B cell (primary cell): ENCODE measurements around the gene PLEKHJ1. TPM values are rescaled to one million over a fixed set of nuclear protein-coding genes. Genes with fewer than 3 reads are reported as not detected.

ENCODE experiments used
- ATAC-seq: fragments of 200-7000 bp; cut with Tn5 transposase; one replicate; pipeline ENCODE4 v1.10.0; 2021; ENCODE audit warnings: low read depth, mild to moderate bottlenecking, moderate number of reproducible peaks, moderate library complexity
- CTCF ChIA-PET: fragments of 350-600 bp; sonication (Branson Sonifier 250); formaldehyde crosslinking; loops from one replicate; lab custom pipeline; 2021; ENCODE audit warnings: antibody characterized with exemption, inconsistent platforms; lab: Charles Lee
- POLR2A ChIA-PET: fragments of 350-600 bp; sonication (Branson Sonifier 250); formaldehyde crosslinking; loops from one replicate; lab custom pipeline; 2021; ENCODE audit warnings: antibody characterized with exemption; lab: Charles Lee
- DNase-seq: peaks from one replicate; pipeline ENCODE4 v3.0.0; 2013
- H2AFZ ChIP-seq: 2 replicates; pipeline ENCODE4 v1.6.1; 2012; ENCODE audit warnings: mild to moderate bottlenecking, low read depth, low read length; ENCODE audit not compliant: insufficient read depth, poor library complexity, severe bottlenecking
- H3K27ac ChIP-seq, 2 donors: 1 replicate in 1 of 2; 2 replicates in 1 of 2; pipeline ENCODE4 v1.5.1; 2012 to 2013; ENCODE audit warnings: low read length in 2 of 2, mild to moderate bottlenecking in 2 of 2, moderate library complexity in 1 of 2
- H3K27me3 ChIP-seq, 4 experiments: fragments of 200-600 bp in 1 of 4; sonication (generic) in 1 of 4; replicated peaks in 1 of 4; 1 replicate in 2 of 4; 2 replicates in 2 of 4; pipeline versions ENCODE4 v1.6.1 to v1.7.0; 2013 to 2016; ENCODE audit warnings: low read length in 3 of 4, mild to moderate bottlenecking in 2 of 4, mixed read lengths in 1 of 4, moderate library complexity in 1 of 4; ENCODE audit not compliant: insufficient read depth in 4 of 4, control insufficient read depth in 3 of 4; ENCODE audit errors: control extremely low read depth in 1 of 4
- H3K36me3 ChIP-seq, 2 experiments: replicated peaks in 1 of 2; 1 replicate in 1 of 2; 2 replicates in 1 of 2; pipeline versions ENCODE4 v1.6.1 to v1.7.1; 2013; ENCODE audit warnings: low read length in 1 of 2; ENCODE audit not compliant: insufficient read depth in 2 of 2, control insufficient read depth in 1 of 2; ENCODE audit errors: control extremely low read depth in 1 of 2, extremely low read depth in 1 of 2
- H3K4me1 ChIP-seq, 2 donors: fragments of 200-600 bp in 1 of 2; sonication (generic) in 1 of 2; 1 replicate in 1 of 2; 2 replicates in 1 of 2; pipeline versions ENCODE4 v1.5.1 to v1.6.1; 2013 to 2017; ENCODE audit warnings: low read length in 2 of 2; ENCODE audit not compliant: control insufficient read depth in 2 of 2, insufficient read depth in 2 of 2
- H3K4me2 ChIP-seq: replicated peaks from 2 replicates; pipeline ENCODE3; 2012; ENCODE audit warnings: mild to moderate bottlenecking, low read depth, low read length; ENCODE audit not compliant: poor library complexity, severe bottlenecking
- H3K4me3 ChIP-seq, 5 experiments: fragments of 200-600 bp in 1 of 5; sonication (generic) in 1 of 5; 1 replicate in 3 of 5; 2 replicates in 2 of 5; pipeline versions ENCODE4 v1.5.1 to v1.7.0; 2011 to 2016; ENCODE audit warnings: low read length in 4 of 5, mild to moderate bottlenecking in 4 of 5, low read depth in 2 of 5, control low read depth in 1 of 5, moderate library complexity in 1 of 5; ENCODE audit not compliant: insufficient read depth in 1 of 5; ENCODE audit errors: control extremely low read depth in 1 of 5, extremely low read depth in 1 of 5
- H3K79me2 ChIP-seq: fragments of 200-600 bp; sonication (generic); one replicate; pipeline ENCODE4 v1.6.0; 2016; ENCODE audit warnings: low read length; ENCODE audit not compliant: control insufficient read depth, insufficient read depth
- H3K9ac ChIP-seq: fragments of 200-600 bp; sonication (generic); 2 replicates; pipeline ENCODE4 v1.6.1; 2017; ENCODE audit warnings: mild to moderate bottlenecking, low read length, moderate library complexity
- H3K9me3 ChIP-seq, 3 donors: one replicate each; pipeline versions ENCODE4 v1.6.1 to v1.7.1; 2013; ENCODE audit warnings: low read length in 2 of 3; ENCODE audit not compliant: control insufficient read depth in 2 of 3, insufficient read depth in 1 of 3; ENCODE audit errors: control extremely low read depth in 1 of 3
- H4K20me1 ChIP-seq: 2 replicates; pipeline ENCODE4 v1.6.0; 2012; ENCODE audit warnings: mild to moderate bottlenecking, low read length; ENCODE audit not compliant: insufficient read depth, control insufficient read depth, poor library complexity, severe bottlenecking
- H3K27ac Mint-ChIP-seq: one replicate; pipeline ENCODE4 v1.8.0; 2021; ENCODE audit warnings: mixed read lengths
- H3K27me3 Mint-ChIP-seq: one replicate; pipeline ENCODE4 v1.8.0; 2021; ENCODE audit warnings: mixed read lengths
- H3K4me1 Mint-ChIP-seq: one replicate; pipeline ENCODE4 v1.8.0; 2021; ENCODE audit warnings: mixed read lengths
- H3K4me3 Mint-ChIP-seq: one replicate; pipeline ENCODE4 v1.8.0; 2021; ENCODE audit warnings: mixed read lengths
- H3K9me3 Mint-ChIP-seq: one replicate; pipeline ENCODE4 v1.8.0; 2022; ENCODE audit warnings: mixed read lengths; ENCODE audit not compliant: insufficient read depth
- EZH2 ChIP-seq: IDR thresholded peaks from 2 replicates; pipeline ENCODE4 v1.6.1; 2012; ENCODE audit warnings: borderline replicate concordance, low read depth, mild to moderate bottlenecking, moderate library complexity, low read length; ENCODE audit not compliant: insufficient read depth, poor library complexity, severe bottlenecking
- WGBS: methylation state at CpG from one replicate; pipeline ENCODE4 v1.1.5; 2013; ENCODE audit warnings: missing lambda C conversion rate; ENCODE audit not compliant: insufficient coverage; 5-methylcytosine and 5-hydroxymethylcytosine counted together
- intact Hi-C: fragments of 100-400 bp; cut with micrococcal nuclease; formaldehyde crosslinking; loops from one replicate; pipeline ENCODE4 v1.10.0; 2022
- polyA plus RNA-seq: library from polyadenylated mRNA; depleted of rRNA; stranded (reverse); fragments of >200 nt; gene quantifications from 2 replicates; pipeline ENCODE4 v1.2.3, GENCODE V29; 2012
- total RNA-seq, 2 donors: library from RNA; stranded (reverse); fragments of 120-200 nt in 1 of 2; gene quantifications; 1 replicate in 1 of 2; 2 replicates in 1 of 2; pipeline versions ENCODE4 v1.2.3 to v1.2.4, GENCODE V29; 2013 to 2022
- TF ChIP-seq, protein P1 (sequence below): fragments of 200-600 bp; IDR thresholded peaks from one replicate; pipeline ENCODE4 v1.8.0; 2022; ENCODE audit warnings: antibody characterized with exemption, mild to moderate bottlenecking

Gene PLEKHJ1
- total and polyA plus RNA-seq, 2 donors (not counting 1 experiment from before 2014, with no cell fraction given) = 86.7 to 117 TPM

- peaks cover 26% of the 10 kb centered on the region for H4K20me1 ChIP-seq
- H3K4me2 ChIP-seq = no peak overlapping the region
- peaks cover 0 to 57% of the 10 kb centered on the region in 2 experiments for H3K36me3 ChIP-seq
- H3K4me1 ChIP-seq = peaks cover 16 to 40% of the 10 kb centered on the region in 2 donors
- POLR2A ChIA-PET = interaction anchor here (0.7 to 1.4 kb wide), 2 partner anchors 10 to 168 kb away, joined by 4 read pairs; no protein-coding TSS in a partner anchor
- CTCF ChIA-PET = interaction anchor here (0.5 to 0.8 kb wide), 3 partner anchors 39 to 484 kb away, joined by 3 read pairs; no protein-coding TSS in a partner anchor
- no peak overlapping the region for H3K9ac ChIP-seq
- Mint-ChIP-seq H3K4me3 (no peak overlapping the region), H3K27ac (peak overlapping the region; percentile 10), H3K27me3 (no peaks in the 10 kb centered on the region), H3K4me1 (peaks cover 36% of the 10 kb centered on the region), H3K9me3 (no peaks in the 10 kb centered on the region)
- ATAC-seq (no peak), DNase-seq (no peak)
- no peak for TF ChIP-seq EZH2
- TF ChIP-seq, protein P1, sequence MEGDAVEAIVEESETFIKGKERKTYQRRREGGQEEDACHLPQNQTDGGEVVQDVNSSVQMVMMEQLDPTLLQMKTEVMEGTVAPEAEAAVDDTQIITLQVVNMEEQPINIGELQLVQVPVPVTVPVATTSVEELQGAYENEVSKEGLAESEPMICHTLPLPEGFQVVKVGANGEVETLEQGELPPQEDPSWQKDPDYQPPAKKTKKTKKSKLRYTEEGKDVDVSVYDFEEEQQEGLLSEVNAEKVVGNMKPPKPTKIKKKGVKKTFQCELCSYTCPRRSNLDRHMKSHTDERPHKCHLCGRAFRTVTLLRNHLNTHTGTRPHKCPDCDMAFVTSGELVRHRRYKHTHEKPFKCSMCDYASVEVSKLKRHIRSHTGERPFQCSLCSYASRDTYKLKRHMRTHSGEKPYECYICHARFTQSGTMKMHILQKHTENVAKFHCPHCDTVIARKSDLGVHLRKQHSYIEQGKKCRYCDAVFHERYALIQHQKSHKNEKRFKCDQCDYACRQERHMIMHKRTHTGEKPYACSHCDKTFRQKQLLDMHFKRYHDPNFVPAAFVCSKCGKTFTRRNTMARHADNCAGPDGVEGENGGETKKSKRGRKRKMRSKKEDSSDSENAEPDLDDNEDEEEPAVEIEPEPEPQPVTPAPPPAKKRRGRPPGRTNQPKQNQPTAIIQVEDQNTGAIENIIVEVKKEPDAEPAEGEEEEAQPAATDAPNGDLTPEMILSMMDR = no peak
- no peaks in the 10 kb centered on the region for H3K27me3 ChIP-seq
- H3K79me2 ChIP-seq = peaks cover 22% of the 10 kb centered on the region
- WGBS = 96% methylated on average over 56 of the region's 59 CpGs
- H3K27ac ChIP-seq = no peak overlapping the region
- no peaks in the 10 kb centered on the region for H3K9me3 ChIP-seq
- H2AFZ ChIP-seq = no peak overlapping the region
- intact Hi-C loops = no loop called here
- H3K4me3 ChIP-seq = no peak overlapping the region
These were observed 9.9 kb downstream of the PLEKHJ1 start for GRCh38 chr19:2226051-2226839.

GRCh38 chr19:2225415-2226050 is 10.6 kb downstream of the PLEKHJ1 start:
- peaks cover 16 to 40% of the 10 kb centered on the region in 2 donors for H3K4me1 ChIP-seq
- POLR2A ChIA-PET = no interaction called here
- intact Hi-C loops = no loop called here
- H3K4me2 ChIP-seq = no peak overlapping the region
- peaks cover 36% of the 10 kb centered on the region for H3K4me1 Mint-ChIP-seq
- H3K9me3 ChIP-seq = no peaks in the 10 kb centered on the region
- 98% methylated on average over 32 of the region's 32 CpGs for WGBS
- no peak overlapping the region for H3K4me3 Mint-ChIP-seq
- CTCF ChIA-PET = no interaction called here
- H3K27ac ChIP-seq = no peak overlapping the region
- ATAC-seq = no peak
- no peak for DNase-seq
- peaks cover 20% of the 10 kb centered on the region for H3K79me2 ChIP-seq
- H3K36me3 ChIP-seq = peaks cover 0 to 53% of the 10 kb centered on the region in 2 experiments
- no peak overlapping the region for H3K9ac ChIP-seq
- peak overlapping the region; percentile 46 for H3K27ac Mint-ChIP-seq
- H3K4me3 ChIP-seq = no peak overlapping the region
- peaks cover 19% of the 10 kb centered on the region for H4K20me1 ChIP-seq
- H3K9me3 Mint-ChIP-seq = no peaks in the 10 kb centered on the region
- TF ChIP-seq EZH2 = no peak
- TF ChIP-seq, protein P1 = no peak
- no peaks in the 10 kb centered on the region for H3K27me3 Mint-ChIP-seq
- no peak overlapping the region for H2AFZ ChIP-seq
- H3K27me3 ChIP-seq = no peaks in the 10 kb centered on the region
